ENCODE data around the gene RXYLT1. TPM values are rescaled to one million over a fixed set of nuclear protein-coding genes. Genes with fewer than 3 reads are reported as not detected.
"Not testable (repeated sequence)": the region's sequence is repeated elsewhere in the genome, so short reads cannot be mapped to it uniquely, and the experiment has no call there.

Gene RXYLT1
- total RNA-seq: 10 to 100 TPM in 1 of 2 donors, 1 to 10 TPM in 1; 7.9 to 13.4 TPM

- Mint-ChIP-seq H3K9me3 (no peaks in the 10 kb centered on the region), H3K27ac (peak within 1 kb of the TSS; percentile 95 to 97), H3K36me3 (peaks cover 23 to 34% of the 10 kb centered on the region in 2 donors)
- peak; percentile 78 to 85 for DNase-seq (ENCODE audit: low spot score in 2 of 2)
- ATAC-seq: peak; percentile 95
Observed at GRCh38 chr12:63779498-63780481, at the start of gene RXYLT1. Gene RXYLT1 (plus strand): TSS chr12:63779909. CDS start chr12:63779961, 52 bp downstream.

GRCh38 chr12:63732779-63733178 lies 46.9 kb upstream of the RXYLT1 start:
- not testable (repeated sequence) for H3K9me3 Mint-ChIP-seq; H3K27ac Mint-ChIP-seq; H3K36me3 Mint-ChIP-seq; DNase-seq (ENCODE audit: low spot score in 2 of 2); ATAC-seq

- not testable (repeated sequence) for H3K27ac Mint-ChIP-seq; DNase-seq (ENCODE audit: low spot score in 2 of 2); H3K9me3 Mint-ChIP-seq; H3K36me3 Mint-ChIP-seq; ATAC-seq
Observed at GRCh38 chr12:63733585-63733984, 46.1 kb upstream of the RXYLT1 start.

GRCh38 chr12:63740551-63740950 lies 39.2 kb upstream of the RXYLT1 start:
- ATAC-seq: peak in 1 of 2 donors; percentile 90
- not testable (repeated sequence) for H3K36me3 Mint-ChIP-seq; H3K9me3 Mint-ChIP-seq; H3K27ac Mint-ChIP-seq; DNase-seq (ENCODE audit: low spot score in 2 of 2)

- not testable (repeated sequence) for H3K36me3 Mint-ChIP-seq; H3K9me3 Mint-ChIP-seq; H3K27ac Mint-ChIP-seq; DNase-seq (ENCODE audit: low spot score in 2 of 2)
- peak in 1 of 2 donors; percentile 26 for ATAC-seq
Observed at GRCh38 chr12:63741431-63741830, 38.3 kb upstream of the RXYLT1 start.

GRCh38 chr12:63744110-63744509 lies 35.6 kb upstream of the RXYLT1 start:
- not testable (repeated sequence) for H3K27ac Mint-ChIP-seq; H3K9me3 Mint-ChIP-seq; ATAC-seq; H3K36me3 Mint-ChIP-seq; DNase-seq (ENCODE audit: low spot score in 2 of 2)

- not testable (repeated sequence) for H3K36me3 Mint-ChIP-seq; H3K27ac Mint-ChIP-seq; ATAC-seq; DNase-seq (ENCODE audit: low spot score in 2 of 2); H3K9me3 Mint-ChIP-seq
Observed at GRCh38 chr12:63746470-63746869, 33.2 kb upstream of the RXYLT1 start.

GRCh38 chr12:63747136-63747535 lies 32.6 kb upstream of the RXYLT1 start:
- not testable (repeated sequence) for ATAC-seq; DNase-seq (ENCODE audit: low spot score in 2 of 2); H3K27ac Mint-ChIP-seq; H3K36me3 Mint-ChIP-seq; H3K9me3 Mint-ChIP-seq

GRCh38 chr12:63747553-63747952 lies 32.2 kb upstream of the RXYLT1 start:
- Mint-ChIP-seq H3K36me3 (no peaks in the 10 kb centered on the region), H3K9me3 (no peaks in the 10 kb centered on the region), H3K27ac (no peak overlapping the region)
- ATAC-seq: no peak
- DNase-seq (ENCODE audit: low spot score in 2 of 2): no peak

GRCh38 chr12:63752283-63752682 lies 27.4 kb upstream of the RXYLT1 start:
- H3K36me3 Mint-ChIP-seq: no peaks in the 10 kb centered on the region
- no peak overlapping the region for H3K27ac Mint-ChIP-seq
- H3K9me3 Mint-ChIP-seq: no peaks in the 10 kb centered on the region
- DNase-seq (ENCODE audit: low spot score in 2 of 2) (no peak), ATAC-seq (no peak)

- no peaks in the 10 kb centered on the region for H3K9me3 Mint-ChIP-seq
- DNase-seq (ENCODE audit: low spot score in 2 of 2) (no peak), ATAC-seq (no peak)
- H3K36me3 Mint-ChIP-seq: no peaks in the 10 kb centered on the region
- H3K27ac Mint-ChIP-seq: no peak overlapping the region
Observed at GRCh38 chr12:63752841-63753240, 26.9 kb upstream of the RXYLT1 start.

- no peak for DNase-seq (ENCODE audit: low spot score in 2 of 2)
Observed at GRCh38 chr12:63753743-63754142, 26.0 kb upstream of the RXYLT1 start.

GRCh38 chr12:63764481-63764880 lies 15.2 kb upstream of the RXYLT1 start:
- no peaks in the 10 kb centered on the region for H3K9me3 Mint-ChIP-seq
- peaks cover under 1 to 11% of the 10 kb centered on the region in 2 donors for H3K36me3 Mint-ChIP-seq
- no peak overlapping the region for H3K27ac Mint-ChIP-seq
- DNase-seq (ENCODE audit: low spot score in 2 of 2) (no peak), ATAC-seq (no peak)

More at GRCh38 chr12:63753743-63754142, 26.0 kb upstream of the RXYLT1 start:
- Mint-ChIP-seq H3K27ac (no peak overlapping the region), H3K36me3 (no peaks in the 10 kb centered on the region), H3K9me3 (no peaks in the 10 kb centered on the region)
- no peak for ATAC-seq

- Mint-ChIP-seq H3K27ac (no peak overlapping the region), H3K9me3 (peaks cover 4 to 9% of the 10 kb centered on the region in 2 donors), H3K36me3 (peaks cover 14 to 20% of the 10 kb centered on the region in 2 donors)
- ATAC-seq (no peak), DNase-seq (ENCODE audit: low spot score in 2 of 2) (no peak)
Observed at GRCh38 chr12:63766498-63766897, 13.2 kb upstream of the RXYLT1 start.

- DNase-seq (ENCODE audit: low spot score in 2 of 2): no peak
Observed at GRCh38 chr12:63770375-63770774, 9.3 kb upstream of the RXYLT1 start.

GRCh38 chr12:63777340-63777739 lies 2.4 kb upstream of the RXYLT1 start:
- DNase-seq (ENCODE audit: low spot score in 2 of 2) (no peak), ATAC-seq (no peak)
- H3K9me3 Mint-ChIP-seq: no peaks in the 10 kb centered on the region
- no peak overlapping the region for H3K27ac Mint-ChIP-seq
- H3K36me3 Mint-ChIP-seq: peaks cover 12 to 15% of the 10 kb centered on the region in 2 donors

More at GRCh38 chr12:63770375-63770774, 9.3 kb upstream of the RXYLT1 start:
- peaks cover 14 to 20% of the 10 kb centered on the region in 2 donors for H3K36me3 Mint-ChIP-seq
- ATAC-seq: no peak
- peaks cover 4 to 9% of the 10 kb centered on the region in 2 donors for H3K9me3 Mint-ChIP-seq
- H3K27ac Mint-ChIP-seq: no peak overlapping the region

- Mint-ChIP-seq H3K9me3 (no peaks in the 10 kb centered on the region), H3K36me3 (peaks cover 28 to 39% of the 10 kb centered on the region in 2 donors), H3K27ac (no peak overlapping the region)
- no peak for ATAC-seq
- DNase-seq (ENCODE audit: low spot score in 2 of 2): no peak
Observed at GRCh38 chr12:63782466-63782865, 2.8 kb downstream of the RXYLT1 start.

Data from activated naive CD4-positive, alpha-beta T cell treated with anti-CD3 and anti-CD28 coated beads, Interleukin-2, amount 50 U/mL, for 72 hours (primary cell).